ENCODE measurements around the gene VWCE.
"Not testable (repeated sequence)": the region's sequence is repeated elsewhere in the genome, so short reads cannot be mapped to it uniquely, and the experiment has no call there.

The VWCE gene

DNA sequence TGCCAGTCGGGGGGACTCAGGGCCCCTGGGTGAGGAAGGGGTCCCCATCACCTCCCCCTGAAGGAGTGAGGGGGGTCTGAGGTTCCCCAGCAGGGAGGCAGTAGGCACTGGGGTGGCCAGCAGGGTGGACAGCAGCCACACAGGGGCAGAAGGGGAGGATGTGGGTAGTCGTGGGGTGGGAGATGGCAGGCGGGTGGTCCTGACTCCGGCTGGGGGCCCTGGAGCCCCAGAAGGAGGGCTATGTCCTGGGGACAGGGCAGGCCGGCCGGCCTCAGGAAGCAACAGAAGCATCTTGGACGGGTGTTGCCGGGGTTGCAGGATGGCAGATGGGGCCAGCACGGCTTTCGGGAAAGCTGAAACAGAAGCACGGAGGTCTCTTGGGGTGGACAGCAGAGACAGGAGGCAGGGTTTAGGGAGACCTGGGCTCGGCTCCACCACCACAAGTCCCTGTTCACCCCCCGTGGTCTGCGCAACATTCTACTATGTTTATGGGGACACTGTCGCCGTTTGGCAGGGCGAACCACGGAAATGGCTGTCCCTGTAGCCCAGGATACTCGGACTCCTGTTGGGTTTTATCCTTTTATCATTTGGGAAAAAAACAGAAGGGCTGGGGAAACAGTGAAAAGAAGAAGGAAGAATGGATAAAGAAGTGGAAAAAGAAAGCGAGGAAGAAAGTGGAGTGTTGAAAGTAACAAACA is 14.1 kb downstream of the VWCE start:
- DNase-seq: no peak

DNA sequence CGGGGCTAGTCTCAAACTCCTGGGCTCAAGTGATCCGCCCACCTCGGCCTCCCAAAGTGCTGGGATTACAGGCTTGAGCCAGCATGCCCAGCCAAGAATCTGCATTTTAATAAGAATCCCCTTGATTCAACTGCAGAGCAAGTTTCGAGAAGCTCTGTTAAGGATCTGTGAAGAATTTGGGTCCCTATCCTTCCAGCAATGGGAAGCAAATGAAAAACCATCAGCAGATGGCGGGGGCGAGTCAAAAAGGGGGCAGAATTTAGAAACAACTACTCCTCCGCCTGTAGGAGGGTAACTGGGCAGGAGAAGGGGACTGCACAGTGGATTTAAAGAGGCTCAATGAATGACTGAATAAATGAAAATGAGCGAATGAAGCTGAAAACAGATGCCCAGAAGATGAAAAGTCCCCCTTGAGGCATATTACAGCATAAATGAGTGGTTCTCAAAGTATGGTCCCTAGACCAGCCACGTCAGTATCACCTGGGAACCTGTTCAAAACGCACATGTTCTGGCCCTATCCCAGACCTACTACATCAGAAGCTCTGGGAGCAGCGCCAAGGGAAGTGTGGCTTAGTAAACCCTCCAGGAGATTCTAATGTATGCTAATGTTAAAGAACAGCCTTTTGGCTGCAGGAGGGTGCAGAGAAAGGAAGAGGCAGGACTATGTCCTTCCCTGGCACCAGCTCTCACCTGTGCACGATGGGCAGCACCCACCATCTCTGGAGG is 15.0 kb downstream of the VWCE start:
- no peak for DNase-seq

DNA sequence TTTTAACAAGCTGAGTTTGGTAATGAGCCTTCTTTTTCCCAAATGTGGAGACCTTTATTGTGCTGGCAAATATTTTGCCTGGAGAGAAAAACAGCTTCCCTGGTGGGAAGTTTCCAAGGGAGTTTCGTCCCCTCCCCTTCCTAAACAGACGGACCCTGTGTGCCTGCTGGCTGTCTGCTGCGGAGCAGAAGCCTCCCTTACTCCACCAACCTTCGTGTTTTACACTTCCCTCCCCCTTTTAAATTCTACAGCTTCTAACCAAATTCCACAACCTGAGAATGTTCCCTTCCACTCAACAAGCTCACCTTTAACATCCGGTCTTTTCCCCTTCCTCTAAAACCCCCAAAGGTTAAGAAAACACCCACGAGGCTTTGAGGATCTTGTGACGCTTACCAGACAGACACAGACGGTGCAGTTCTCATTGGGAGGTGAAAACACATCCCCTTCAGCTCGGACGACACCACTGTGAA is 17.1 kb downstream of the VWCE start:
- DNase-seq: no peak

DNA sequence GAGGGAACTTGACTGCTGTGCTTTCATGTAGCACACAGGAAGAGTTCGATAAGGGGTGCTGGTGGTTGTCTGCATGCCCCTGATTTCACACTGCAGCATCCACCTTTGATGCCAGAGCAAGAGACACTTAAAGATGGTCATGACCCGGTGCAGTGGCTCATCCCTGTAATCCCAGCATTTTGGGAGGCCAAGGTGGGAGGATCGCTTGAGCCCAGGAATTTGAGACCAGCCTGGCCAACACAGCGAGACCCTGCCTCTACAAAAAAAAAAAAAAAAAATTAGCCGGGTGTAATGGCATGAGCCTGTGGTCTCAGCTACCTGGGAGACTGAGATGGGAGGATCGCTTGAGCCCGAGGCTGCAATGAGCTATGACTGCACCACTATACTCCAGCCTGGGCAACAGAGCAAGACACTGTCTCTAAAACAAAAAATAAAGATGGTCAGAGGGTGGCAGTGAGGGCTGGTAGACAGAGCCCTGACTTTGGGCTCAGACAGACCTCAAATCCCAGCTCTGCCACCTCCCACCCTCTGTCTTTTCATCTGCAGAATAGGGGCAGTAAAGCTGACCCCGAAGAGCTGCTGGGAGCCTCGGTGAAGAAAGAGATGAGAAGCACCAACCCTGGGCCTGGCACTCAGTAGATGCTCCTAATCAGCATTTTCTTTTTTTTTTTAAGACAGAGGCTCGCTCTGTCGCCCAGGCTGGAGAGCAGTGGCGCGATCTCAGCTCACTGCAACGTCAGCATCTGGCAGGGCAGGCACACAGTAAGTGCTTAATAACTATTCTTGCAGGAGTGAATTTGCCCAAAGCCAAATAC is 17.7 kb downstream of the VWCE start:
- DNase-seq: no peak

DNA sequence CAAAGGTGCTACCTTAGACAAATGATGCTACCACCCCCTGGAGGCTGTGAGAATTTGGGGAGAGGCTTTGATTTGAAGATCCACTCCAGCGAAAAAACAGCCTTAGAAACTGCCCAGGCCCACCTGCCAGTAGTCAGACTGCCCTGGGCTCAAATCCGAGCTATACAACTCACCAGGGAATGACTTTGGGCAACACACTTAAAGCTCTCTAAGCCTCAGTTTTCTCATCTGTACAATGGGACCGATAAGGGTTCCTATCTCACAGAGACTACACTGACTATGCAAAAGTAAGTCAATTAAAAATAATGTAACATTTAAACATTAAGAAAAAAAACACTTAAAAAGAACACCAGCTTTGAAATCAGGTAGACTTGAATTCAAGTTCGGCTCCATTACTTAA is 19.9 kb downstream of the VWCE start:
- DNase-seq: no peak

DNA sequence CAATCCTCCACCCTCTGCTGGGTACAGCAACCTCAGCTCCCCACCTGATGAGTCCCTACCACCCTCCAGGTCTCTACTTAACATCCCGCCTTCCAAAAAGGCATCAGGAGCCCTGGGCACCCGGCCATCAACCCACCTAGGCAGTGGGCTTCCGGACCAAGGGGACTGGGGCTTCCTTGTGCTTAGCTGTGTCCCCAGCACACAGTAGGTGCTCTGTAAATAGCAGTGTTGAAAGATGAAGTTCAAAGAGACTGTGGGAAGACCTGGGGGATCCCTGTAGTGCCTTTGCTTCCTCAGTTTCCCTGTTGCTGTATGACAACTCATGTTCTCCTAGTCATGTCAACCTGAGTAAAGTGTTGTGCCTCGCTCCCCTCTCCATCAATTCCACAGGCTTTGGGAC is 21.0 kb downstream of the VWCE start:
- no peak for DNase-seq

DNA sequence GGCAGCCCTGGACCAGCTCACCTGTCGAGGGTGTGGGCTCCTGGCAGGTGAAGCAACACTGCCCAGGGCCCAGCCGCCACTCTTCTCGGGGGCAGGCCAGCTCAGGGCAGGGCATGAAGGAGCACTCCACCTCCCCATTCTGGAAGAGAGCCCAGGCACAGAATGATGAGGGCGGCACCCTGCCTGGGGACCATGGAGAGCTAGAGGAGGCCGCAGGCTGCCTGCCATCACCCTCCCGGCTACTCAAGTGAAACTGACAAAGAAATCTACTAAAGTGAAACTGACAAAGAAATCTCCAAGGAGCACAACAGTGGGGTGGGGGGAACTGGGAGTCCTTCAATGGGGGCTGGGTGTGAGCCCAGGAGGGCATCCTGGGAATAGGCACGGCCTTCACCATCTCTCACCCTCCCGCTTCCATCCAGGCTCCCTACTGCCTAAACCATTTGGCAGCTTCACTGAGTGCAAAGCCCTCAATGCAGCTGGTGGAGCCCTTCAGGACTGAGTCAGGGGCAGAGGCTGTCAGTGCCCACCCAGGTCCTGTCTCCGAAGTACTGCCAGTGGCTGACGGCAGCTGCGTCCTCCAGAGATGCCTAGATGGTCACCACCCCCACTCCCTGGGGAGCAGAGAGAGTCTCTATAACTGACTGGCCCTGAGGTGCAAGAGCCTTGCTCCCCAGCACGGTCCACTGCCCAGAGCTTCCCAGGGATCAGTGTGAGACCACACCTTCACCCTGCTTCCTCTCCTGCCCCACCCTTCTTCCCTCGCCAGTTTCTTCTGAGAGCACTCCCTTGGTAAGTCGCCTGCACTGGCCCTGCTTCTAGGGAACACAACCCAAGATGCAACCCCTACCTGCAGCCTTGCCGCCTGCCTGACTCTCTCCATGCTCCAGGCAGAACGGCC is 21.7 kb downstream of the VWCE start:
- DNase-seq: no peak

DNA sequence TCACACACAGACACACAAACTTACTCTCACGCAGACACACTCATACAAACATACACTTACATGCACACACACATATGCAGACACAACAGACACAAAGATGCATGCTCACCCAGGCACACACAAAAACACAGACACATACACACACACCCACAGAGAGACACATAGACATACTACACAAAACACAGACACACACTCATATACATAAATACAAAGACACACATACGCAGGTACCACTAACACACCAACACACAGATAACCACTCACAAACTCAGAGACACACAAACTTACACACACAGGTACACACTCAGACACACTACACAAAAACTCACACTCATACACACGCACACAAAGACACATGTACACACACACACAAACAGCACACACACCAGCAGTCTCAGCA is 22.4 kb downstream of the VWCE start:
- DNase-seq: no peak

DNA sequence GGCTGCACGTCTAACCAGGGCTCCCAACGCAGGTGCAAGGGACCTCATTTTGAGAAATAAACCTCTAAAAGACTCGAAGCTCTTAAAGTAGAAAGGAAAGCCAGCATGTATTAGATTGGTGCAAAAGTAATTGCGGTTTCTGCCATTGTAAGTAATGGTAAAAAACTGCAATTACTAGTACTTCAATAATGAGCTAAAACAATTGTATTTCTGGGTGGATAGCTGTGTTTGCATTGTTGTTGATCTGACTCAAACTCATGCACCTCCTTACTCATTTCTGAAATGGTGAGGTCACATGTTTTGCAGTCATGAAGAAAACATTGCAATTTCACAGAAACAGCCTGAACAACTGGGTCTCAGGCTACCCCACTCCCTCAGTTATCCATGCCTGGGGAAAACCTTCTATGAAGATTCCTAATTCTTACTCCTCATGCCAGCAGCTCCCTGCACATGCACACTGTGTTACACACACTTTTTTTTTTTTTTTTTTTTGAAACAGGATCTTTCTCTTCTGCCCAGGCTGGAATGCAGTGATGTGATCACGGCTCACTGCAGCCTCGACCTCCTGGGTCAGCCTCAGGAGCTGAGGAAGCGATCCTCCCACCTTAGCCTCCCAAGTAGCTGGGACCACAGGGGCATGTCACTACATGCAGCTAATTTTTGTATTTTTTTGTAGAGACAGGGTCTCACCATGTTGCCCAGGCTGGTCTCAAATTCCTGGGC is 24.6 kb downstream of the VWCE start:
- no peak for DNase-seq

DNA sequence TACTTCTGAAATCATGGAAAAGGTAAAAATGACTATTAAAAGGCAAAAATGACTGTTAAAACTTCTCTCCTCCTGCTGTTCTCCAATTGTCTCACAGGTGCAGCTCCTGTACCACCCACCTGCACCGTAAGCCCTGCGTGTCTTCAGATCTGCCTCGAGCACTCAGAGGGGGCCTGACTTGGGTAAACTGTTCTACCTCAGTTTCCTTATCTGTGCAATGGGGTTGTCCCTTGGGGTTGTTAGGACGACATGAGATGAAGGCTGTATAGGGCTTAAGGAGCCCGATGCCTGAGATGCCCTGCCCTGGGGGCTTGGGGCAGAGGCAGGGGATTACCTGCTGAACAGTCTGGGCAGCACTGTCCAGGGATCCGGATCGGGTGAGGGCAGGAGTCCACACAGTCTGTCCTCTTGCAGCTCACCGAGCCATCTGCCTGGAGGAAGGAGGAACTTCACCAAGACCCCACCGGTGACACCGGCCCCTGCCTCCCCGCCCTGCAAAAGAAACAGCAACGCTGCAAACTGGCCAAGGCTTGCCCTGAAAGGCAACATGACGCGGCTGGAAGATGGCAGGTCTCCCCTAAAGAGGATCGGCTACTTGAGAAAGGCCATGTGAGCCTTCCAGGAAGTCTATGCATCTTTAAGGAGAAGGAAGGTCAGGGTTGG is 26.4 kb downstream of the VWCE start:
- no peak for DNase-seq

DNA sequence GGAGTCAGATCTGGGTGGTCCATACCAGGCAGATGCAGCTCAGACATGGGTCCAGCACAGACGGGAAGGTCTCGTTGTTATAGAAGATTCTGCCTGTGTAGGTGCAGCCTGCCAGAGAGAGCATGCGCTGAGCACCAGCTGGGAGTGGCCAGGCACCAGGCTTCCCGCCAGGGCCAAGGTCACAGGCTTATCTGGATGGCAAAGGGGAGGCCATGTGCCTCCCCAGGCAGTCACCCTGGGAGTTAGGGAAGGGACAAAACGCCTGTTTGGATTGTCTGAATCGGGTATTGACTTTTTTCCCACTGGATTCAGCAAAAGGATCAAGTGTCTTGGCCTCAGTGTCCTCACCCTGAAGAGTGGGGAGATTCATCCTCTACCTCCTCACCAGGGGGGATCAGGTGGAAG is 27.7 kb downstream of the VWCE start:
- DNase-seq: no peak

DNA sequence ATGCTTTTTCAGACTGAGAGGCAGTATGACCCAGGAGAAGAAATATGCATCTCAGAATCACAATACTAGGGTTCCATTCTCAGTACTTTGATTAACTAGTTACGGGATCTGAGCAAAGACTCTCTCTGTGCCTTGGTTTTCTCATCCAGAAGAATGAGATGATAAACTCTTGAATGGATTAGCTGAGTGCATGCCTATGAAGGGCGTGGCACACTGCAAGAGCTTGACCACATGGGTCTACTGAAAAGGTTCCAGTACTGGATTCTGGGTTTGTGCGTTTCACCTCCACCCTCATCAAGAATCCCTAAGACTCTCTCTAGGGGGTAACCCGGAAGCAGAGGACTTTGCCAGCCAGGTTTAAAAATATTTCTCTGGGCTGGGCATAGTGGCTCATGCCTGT is 28.5 kb downstream of the VWCE start:
- no peak for DNase-seq

DNA sequence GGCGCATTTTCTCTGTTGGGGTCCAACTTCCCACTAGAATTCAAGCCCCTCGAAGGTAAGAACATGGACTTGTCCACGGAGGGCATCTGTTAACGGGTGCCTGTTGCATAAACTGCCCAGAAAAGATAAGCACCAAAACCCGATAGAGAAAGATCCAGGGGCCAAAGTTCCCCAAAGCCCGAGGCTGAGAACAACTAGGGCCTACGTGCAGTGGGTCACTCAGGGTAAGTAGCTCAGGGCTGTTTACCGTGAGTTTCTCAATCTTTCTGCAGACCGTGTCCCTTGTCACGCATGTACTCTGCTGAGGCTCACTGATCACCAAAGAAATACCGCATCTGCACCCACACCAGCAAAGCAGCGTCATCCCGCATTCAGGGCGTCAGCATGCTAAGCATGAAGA is 29.8 kb downstream of the VWCE start:
- DNase-seq: no peak

DNA sequence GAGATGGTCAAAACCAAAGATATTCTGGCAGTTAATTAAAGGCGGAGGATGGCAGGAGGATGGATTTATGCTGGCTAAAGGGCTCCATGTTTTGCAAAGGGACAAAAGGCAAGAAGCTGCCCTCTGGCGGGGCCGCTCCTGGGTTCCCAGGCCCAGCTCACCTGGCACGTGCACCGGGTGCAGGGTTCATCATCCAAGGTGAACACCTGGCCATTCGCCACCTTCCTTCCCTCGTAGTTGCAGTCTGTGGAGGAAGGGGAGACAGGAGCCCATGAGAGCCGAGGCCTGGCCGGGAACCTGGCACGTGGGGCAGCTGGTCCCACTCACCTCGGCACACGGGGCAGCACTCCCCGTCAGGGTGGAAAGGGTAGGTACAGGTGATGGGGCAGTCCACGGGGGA is 30.3 kb downstream of the VWCE start:
- no peak for DNase-seq

DNA sequence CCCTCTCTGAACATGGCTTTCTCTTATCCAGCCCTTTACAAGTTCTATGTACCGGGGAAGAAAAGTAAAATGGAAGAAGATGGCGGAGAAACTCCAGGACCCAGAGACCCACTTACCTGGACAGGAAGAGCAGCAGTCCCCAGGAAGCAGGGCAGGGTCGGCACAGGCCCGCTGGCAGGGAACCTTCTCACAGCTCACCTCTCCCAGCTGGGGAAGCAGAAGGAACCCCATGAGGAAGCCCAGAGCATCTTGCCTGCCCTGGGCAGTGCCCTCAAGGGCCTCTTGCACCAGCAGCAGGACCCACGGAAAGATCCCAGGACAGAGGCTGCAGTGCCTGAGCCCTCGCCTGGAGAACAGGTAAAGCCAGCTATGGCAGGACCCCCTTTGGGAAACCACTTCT is 30.7 kb downstream of the VWCE start:
- no peak for DNase-seq

DNA sequence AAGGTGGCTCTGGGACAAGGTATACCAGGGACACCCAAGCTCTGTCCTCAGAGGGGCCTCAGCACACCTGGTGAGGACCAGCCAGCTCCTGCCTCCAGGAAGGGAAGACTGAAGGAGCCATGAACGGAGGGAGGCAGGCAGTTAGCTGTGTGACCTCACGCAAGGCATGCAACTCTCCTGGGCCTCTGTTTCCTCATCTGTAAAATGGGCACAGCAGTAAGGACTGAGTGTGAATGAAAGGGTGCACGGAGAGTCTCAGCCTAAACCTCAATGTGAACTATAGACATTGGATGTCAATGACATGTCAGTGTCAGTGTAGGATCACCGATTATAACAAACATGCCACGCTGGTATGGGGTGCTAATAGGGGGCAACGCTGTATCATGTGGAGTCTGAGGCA is 35.8 kb downstream of the VWCE start:
- DNase-seq: no peak

DNA sequence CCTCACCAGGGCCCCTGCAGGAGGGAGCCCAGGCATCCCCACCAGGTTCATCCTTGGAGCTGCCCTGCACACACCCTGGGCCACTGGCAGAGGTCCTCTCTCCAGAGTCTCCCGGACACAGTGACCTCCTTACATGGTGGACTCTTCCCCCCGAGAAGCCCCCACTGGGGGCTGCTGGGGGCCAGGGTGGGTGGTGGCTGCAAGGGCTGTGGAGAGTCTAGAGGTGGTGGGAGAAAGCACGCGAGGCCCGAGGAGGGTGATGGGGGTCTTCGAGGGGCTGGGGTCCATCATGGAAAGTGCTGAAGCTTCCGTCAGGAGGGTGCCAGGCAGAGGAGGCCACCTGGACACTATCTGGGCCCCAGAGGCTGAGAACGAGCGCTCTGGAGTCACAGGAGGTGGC is 36.6 kb downstream of the VWCE start:
- no peak for DNase-seq

DNA sequence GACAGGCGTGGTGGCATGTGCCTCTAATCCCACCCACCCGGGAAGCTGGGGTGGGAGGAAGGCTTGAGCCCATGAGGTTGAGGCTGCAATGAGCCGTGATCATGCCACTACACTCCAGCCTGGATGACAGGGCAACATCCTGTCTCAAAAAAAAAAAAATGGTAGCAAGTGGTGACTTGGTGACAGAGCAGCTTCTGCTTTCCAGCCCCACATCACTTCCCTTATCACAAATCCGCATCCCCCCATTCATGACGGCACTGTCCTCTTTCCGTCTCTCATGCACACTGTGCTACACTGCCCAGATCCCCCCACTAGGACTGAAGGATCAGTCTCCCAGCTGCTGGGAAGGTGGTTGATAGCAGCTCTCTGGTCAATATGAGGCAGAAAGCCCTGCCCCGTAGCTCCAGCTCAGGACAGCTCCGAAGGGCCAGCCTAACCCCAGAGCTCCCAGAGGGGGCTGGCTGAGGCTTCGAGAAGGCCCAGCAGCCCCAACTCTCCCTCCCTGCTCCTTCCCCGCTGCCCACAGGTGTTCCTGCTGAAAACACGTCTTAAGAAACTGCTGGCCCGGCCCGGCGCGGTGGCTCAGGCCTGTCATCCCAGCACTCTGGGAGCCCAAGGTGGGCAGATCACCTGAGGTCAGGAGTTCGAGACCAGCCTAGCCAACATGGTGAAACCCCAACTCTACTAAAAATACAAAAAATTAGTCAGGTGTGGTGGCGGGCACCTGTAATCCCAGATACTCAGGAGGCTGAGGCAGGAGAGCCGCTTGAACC is 38.2 kb downstream of the VWCE start:
- DNase-seq: no peak

DNA sequence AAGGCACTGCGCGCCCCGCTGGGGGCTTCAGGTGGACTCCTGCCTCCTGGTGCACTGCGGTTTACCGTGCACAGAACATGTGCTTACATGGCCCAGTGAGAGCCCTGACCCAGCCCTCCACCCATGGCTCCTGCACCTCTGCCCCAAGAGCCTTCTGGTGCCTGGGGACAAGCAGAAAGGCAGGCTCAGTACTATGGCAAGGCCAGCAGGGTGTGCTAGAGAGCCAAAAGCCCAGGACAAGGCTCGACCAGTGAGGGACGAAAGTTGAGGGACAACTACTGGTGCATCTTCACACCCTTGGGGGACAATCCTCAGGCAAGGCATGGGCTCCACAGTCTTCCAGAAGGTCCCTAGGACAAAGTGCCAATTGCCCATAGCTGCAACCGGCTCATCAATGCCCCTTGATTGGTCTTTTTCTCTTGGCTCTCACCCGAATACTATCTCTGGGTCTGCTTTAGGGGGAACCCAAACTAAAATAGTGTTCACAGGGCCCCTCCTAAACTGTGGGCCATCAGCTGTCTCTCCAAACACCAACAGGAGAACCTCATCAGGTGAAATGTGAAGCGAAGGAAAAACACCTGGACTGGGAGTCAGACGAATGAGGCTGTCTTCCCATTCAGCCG is 40.6 kb downstream of the VWCE start:
- DNase-seq: no peak

DNA sequence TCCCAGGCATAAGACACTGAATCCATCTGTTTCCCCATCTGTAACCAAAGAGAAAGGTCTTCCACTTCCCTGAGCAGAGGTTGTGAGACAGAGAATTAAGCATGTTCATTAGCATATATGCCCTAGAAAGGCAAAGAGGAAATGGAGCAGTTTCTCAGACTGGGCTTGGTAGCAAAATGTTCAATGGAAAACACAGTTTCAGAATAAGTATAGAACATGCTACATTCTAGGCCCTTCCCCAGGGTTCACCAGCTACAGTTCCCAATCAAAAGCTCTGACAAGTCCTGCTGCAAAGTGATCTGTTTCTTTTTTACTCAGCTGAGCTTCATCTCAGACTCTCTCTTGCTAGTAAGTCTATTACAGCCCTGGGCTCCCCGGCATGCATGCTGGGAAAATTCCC is 42.8 kb downstream of the VWCE start:
- not testable (repeated sequence) for DNase-seq
